SK-N-SH treated with all-trans-retinoic acid at 6 μM for 48 hours (cell line): ENCODE results near the gene PCDHGA1.

ENCODE experiments used
- ATAC-seq: fragments of 200-7000 bp; cut with Tn5 transposase; 3 replicates; pipeline ENCODE4 v1.9.1; 2020; ENCODE audit warnings: mild to moderate bottlenecking, moderate library complexity
- ARNTL ChIP-seq: fragments of 450-650 bp; formaldehyde crosslinking; IDR thresholded peaks from 2 replicates; pipeline ENCODE4 v1.5.0; 2020; ENCODE audit warnings: low read depth, mild to moderate bottlenecking, moderate library complexity, borderline replicate concordance
- CREB5 ChIP-seq: fragments of 250-450 bp; sonication (Bioruptor Pico); IDR thresholded peaks from 2 replicates; pipeline ENCODE4 v1.5.1; 2020; ENCODE audit warnings: low read depth, mild to moderate bottlenecking, moderate library complexity
- CSDC2 ChIP-seq: fragments of 250-450 bp; sonication (Bioruptor Pico); IDR thresholded peaks from 2 replicates; pipeline ENCODE4 v1.5.0; 2020; ENCODE audit warnings: mild to moderate bottlenecking, moderate library complexity
- CSRNP3 ChIP-seq: fragments of 250-450 bp; sonication (Bioruptor Pico); IDR thresholded peaks from 2 replicates; pipeline ENCODE4 v1.5.1; 2021; ENCODE audit warnings: mild to moderate bottlenecking, moderate library complexity
- GLIS3 ChIP-seq: fragments of 250-450 bp; sonication (Bioruptor Pico); IDR thresholded peaks from 2 replicates; pipeline ENCODE4 v1.5.0; 2020; ENCODE audit warnings: mild to moderate bottlenecking, moderate library complexity
- ISL1 ChIP-seq: fragments of 250-450 bp; sonication (Bioruptor Pico); IDR thresholded peaks from 2 replicates; pipeline ENCODE4 v2.1.2; 2022; ENCODE audit warnings: mild to moderate bottlenecking, moderate library complexity
- OSR1 ChIP-seq: fragments of 250-450 bp; sonication (Bioruptor Pico); IDR thresholded peaks from 2 replicates; pipeline ENCODE4 v1.8.0; 2022; ENCODE audit warnings: moderate library complexity, mild to moderate bottlenecking, inconsistent platforms
- PATZ1 ChIP-seq: fragments of 250-450 bp; sonication (Bioruptor Pico); IDR thresholded peaks from 2 replicates; pipeline ENCODE4 v1.8.0; 2020; ENCODE audit warnings: mild to moderate bottlenecking, moderate library complexity, borderline replicate concordance
- POU6F1 ChIP-seq: fragments of 250-450 bp; sonication (Bioruptor Pico); IDR thresholded peaks from 2 replicates; pipeline ENCODE4 v1.8.0; 2021; ENCODE audit warnings: low read depth, mild to moderate bottlenecking, moderate library complexity, borderline replicate concordance
- PPARA ChIP-seq: fragments of 250-450 bp; sonication (Bioruptor Pico); IDR thresholded peaks from 2 replicates; pipeline ENCODE4 v1.5.0; 2020; ENCODE audit warnings: mild to moderate bottlenecking, borderline replicate concordance
- RARB ChIP-seq: fragments of 250-450 bp; sonication (Bioruptor Pico); IDR thresholded peaks from 2 replicates; pipeline ENCODE4 v1.8.0; 2021; ENCODE audit warnings: mild to moderate bottlenecking, moderate library complexity
- TOX ChIP-seq: fragments of 250-450 bp; sonication (Bioruptor Pico); IDR thresholded peaks from 2 replicates; pipeline ENCODE4 v1.8.0; 2021; ENCODE audit warnings: mild to moderate bottlenecking, moderate library complexity, borderline replicate concordance
- TSHZ2 ChIP-seq: fragments of 250-450 bp; sonication (Bioruptor Pico); IDR thresholded peaks from 2 replicates; pipeline ENCODE4 v1.5.0; 2020; ENCODE audit warnings: mild to moderate bottlenecking, moderate library complexity
- ZC3H10 ChIP-seq: fragments of 250-450 bp; sonication (Bioruptor Pico); IDR thresholded peaks from 2 replicates; pipeline ENCODE4 v1.5.1; 2021; ENCODE audit warnings: mild to moderate bottlenecking, moderate library complexity
- ZFP3 ChIP-seq: fragments of 250-450 bp; sonication (Bioruptor Pico); IDR thresholded peaks from 2 replicates; pipeline ENCODE4 v1.5.0; 2020; ENCODE audit warnings: mild to moderate bottlenecking, moderate library complexity
- ZFP30 ChIP-seq: fragments of 450-650 bp; formaldehyde crosslinking; IDR thresholded peaks from 2 replicates; pipeline ENCODE4 v1.5.0; 2022; ENCODE audit warnings: mild to moderate bottlenecking, moderate library complexity
- ZNF70 ChIP-seq: fragments of 450-650 bp; formaldehyde crosslinking; IDR thresholded peaks from 2 replicates; pipeline ENCODE4 v1.5.0; 2020; ENCODE audit warnings: mild to moderate bottlenecking, moderate library complexity
- ZNF8 ChIP-seq: fragments of 450-650 bp; formaldehyde crosslinking; IDR thresholded peaks from 2 replicates; pipeline ENCODE4 v1.5.0; 2020; ENCODE audit warnings: mild to moderate bottlenecking, moderate library complexity

Gene PCDHGA1

GRCh38 chr5:141342773-141343172 is 12.5 kb downstream of the PCDHGA1 start (continued):
- TF ChIP-seq TSHZ2 (CRISPR knock-in tag) = no peak
- TF ChIP-seq GLIS3 (CRISPR knock-in tag) = no peak
- no peak for TF ChIP-seq RARB (CRISPR knock-in tag)
- TF ChIP-seq CSRNP3 (CRISPR knock-in tag) = no peak
- no peak for TF ChIP-seq CREB5 (CRISPR knock-in tag)
- no peak for TF ChIP-seq ZC3H10 (CRISPR knock-in tag)
- TF ChIP-seq ZNF70 (CRISPR knock-in tag) = no peak
- TF ChIP-seq ZNF8 (CRISPR knock-in tag) = no peak
- TF ChIP-seq TOX (CRISPR knock-in tag) = no peak
- TF ChIP-seq CSDC2 = no peak
- no peak for TF ChIP-seq ARNTL (CRISPR knock-in tag)

GRCh38 chr5:141343242-141343952 is 13.1 kb downstream of the PCDHGA1 start, which contains the start of gene PCDHGA3:
Gene PCDHGA3, plus strand, starts transcription at chr5:141343829. Its CDS starts 205 bp downstream, at chr5:141344034.
- TF ChIP-seq RARB (CRISPR knock-in tag) (no peak), ISL1 (CRISPR knock-in tag) (no peak), ARNTL (CRISPR knock-in tag) (no peak), CSRNP3 (CRISPR knock-in tag) (no peak), POU6F1 (no peak), CSDC2 (no peak), CREB5 (CRISPR knock-in tag) (no peak), TOX (CRISPR knock-in tag) (no peak), ZFP30 (CRISPR knock-in tag) (no peak), ZNF8 (CRISPR knock-in tag) (no peak)
- TF ChIP-seq, all 23 proteins: peak for 0

GRCh38 chr5:141343953-141344463 is 13.7 kb downstream of the PCDHGA1 start:
- no peak for ATAC-seq
- no peak for TF ChIP-seq PATZ1 (CRISPR knock-in tag)
- no peak for TF ChIP-seq ZNF8 (CRISPR knock-in tag)
- TF ChIP-seq TSHZ2 (CRISPR knock-in tag) = no peak
- no peak for TF ChIP-seq PPARA
- TF ChIP-seq ZFP30 (CRISPR knock-in tag) = no peak
- no peak for TF ChIP-seq ZFP3 (CRISPR knock-in tag)
- TF ChIP-seq CSRNP3 (CRISPR knock-in tag) = no peak
- TF ChIP-seq TOX (CRISPR knock-in tag) = no peak
- TF ChIP-seq OSR1 (CRISPR knock-in tag) = no peak

More at GRCh38 chr5:141343242-141343952, 13.1 kb downstream of the PCDHGA1 start, which contains the start of gene PCDHGA3:
- ATAC-seq = no peak
